CD4-positive, alpha-beta T cell (primary cell): ENCODE data around the gene LSM14A. TPM values are rescaled to one million over a fixed set of nuclear protein-coding genes. Genes with fewer than 3 reads are reported as not detected.
A peak's percentile ranks its signal among the peaks of the same experiment; 100 is the strongest.
"Not testable (repeated sequence)": the region's sequence is repeated elsewhere in the genome, so short reads cannot be mapped to it uniquely, and the experiment has no call there.

Experiments used
- ATAC-seq: fragments of 200-7000 bp; cut with Tn5 transposase; one replicate; pipeline ENCODE4 v1.10.0; 2022; ENCODE audit warnings: mild to moderate bottlenecking; ENCODE audit not compliant: poor library complexity
- CTCF ChIA-PET: fragments of 350-600 bp; sonication (Branson Sonifier 250); formaldehyde crosslinking; loops from one replicate; lab custom pipeline; 2021; ENCODE audit warnings: antibody characterized with exemption, inconsistent platforms; lab: Charles Lee
- POLR2A ChIA-PET: fragments of 350-600 bp; sonication (Branson Sonifier 250); formaldehyde crosslinking; loops from one replicate; lab custom pipeline; 2021; ENCODE audit warnings: antibody characterized with exemption, inconsistent platforms; lab: Charles Lee
- DNase-seq, 14 experiments: peaks; one replicate each; pipeline ENCODE4 v3.0.0-alpha.2; 2013 to 2020; ENCODE audit warnings: mixed read lengths in 2 of 14
- H3K27ac ChIP-seq, 2 donors: one replicate each; pipeline versions ENCODE4 v1.5.1 to v1.7.0; 2013; ENCODE audit warnings: low read length in 2 of 2, low read depth in 1 of 2, mild to moderate bottlenecking in 1 of 2
- H3K27me3 ChIP-seq, 2 experiments: 1 replicate in 1 of 2; 2 replicates in 1 of 2; pipeline versions ENCODE4 v1.6.1 to v1.7.0; 2013; ENCODE audit warnings: low read length in 2 of 2, control low read depth in 1 of 2, mild to moderate bottlenecking in 1 of 2, moderate library complexity in 1 of 2; ENCODE audit not compliant: insufficient read depth in 2 of 2, control insufficient read depth in 1 of 2
- H3K36me3 ChIP-seq: one replicate; pipeline ENCODE4 v1.6.1; 2013; ENCODE audit warnings: low read length, control low read depth; ENCODE audit not compliant: insufficient read depth
- H3K4me1 ChIP-seq: one replicate; pipeline ENCODE4 v1.6.1; 2013; ENCODE audit warnings: low read length, control low read depth; ENCODE audit not compliant: insufficient read depth
- H3K4me3 ChIP-seq: one replicate; pipeline ENCODE4 v1.5.1; 2013; ENCODE audit warnings: mild to moderate bottlenecking, low read length, moderate library complexity
- H3K9me3 ChIP-seq, 2 experiments: 1 replicate in 1 of 2; 2 replicates in 1 of 2; pipeline versions ENCODE4 v1.6.1 to v1.7.0; 2013; ENCODE audit warnings: low read length in 2 of 2, mild to moderate bottlenecking in 2 of 2, control low read depth in 1 of 2, moderate library complexity in 1 of 2; ENCODE audit not compliant: control insufficient read depth in 1 of 2, insufficient read depth in 1 of 2
- H3K27ac Mint-ChIP-seq: one replicate; pipeline ENCODE4 v1.8.0; 2020; ENCODE audit warnings: mixed read lengths
- H3K27me3 Mint-ChIP-seq: one replicate; pipeline ENCODE4 v1.8.0; 2021; ENCODE audit warnings: mixed read lengths
- H3K36me3 Mint-ChIP-seq: one replicate; pipeline ENCODE4 v1.8.0; 2021; ENCODE audit warnings: low read depth, mixed read lengths
- H3K4me1 Mint-ChIP-seq: one replicate; pipeline ENCODE4 v1.8.0; 2021; ENCODE audit warnings: low read depth, mixed read lengths
- H3K4me3 Mint-ChIP-seq: one replicate; pipeline ENCODE4 v1.8.0; 2020; ENCODE audit warnings: mild to moderate bottlenecking, mixed read lengths
- H3K9me3 Mint-ChIP-seq: one replicate; pipeline ENCODE4 v1.8.0; 2020; ENCODE audit warnings: mixed read lengths
- CTCF ChIP-seq: fragments of 200-600 bp; IDR thresholded peaks from one replicate; pipeline ENCODE4 v1.8.0; 2022; ENCODE audit warnings: antibody characterized with exemption, mild to moderate bottlenecking
- intact Hi-C, 2 experiments: fragments of 100-400 bp; cut with DNase I in 1 of 2; cut with micrococcal nuclease in 1 of 2; formaldehyde crosslinking; loops; one replicate each; pipeline versions ENCODE4 v1.15.1 to v1.9.0; 2023 to 2025; cut with DNase I, micrococcal nuclease
- total RNA-seq, 174 experiments: library from RNA in 2 of 174; stranded (reverse) in 2 of 174; gene quantifications; one replicate each; pipeline ENCODE4 v1.2.3 and lab custom pipeline; 2021 to 2026

Gene LSM14A
- total RNA-seq, 2 experiments from 2014 or later: 210 to 217 TPM

- POLR2A ChIA-PET: interaction anchor here (0.9 to 1.3 kb wide), 2 partner anchors 13 to 67 kb away, joined by 3 to 4 read pairs; no protein-coding TSS in a partner anchor
- Mint-ChIP-seq H3K27ac (no peak overlapping the region), H3K4me1 (peaks cover 6% of the 10 kb centered on the region), H3K4me3 (no peak overlapping the region), H3K36me3 (peaks cover 1% of the 10 kb centered on the region), H3K27me3 (no peaks in the 10 kb centered on the region), H3K9me3 (no peaks in the 10 kb centered on the region)
- ATAC-seq (no peak), DNase-seq (no peak)
- Histone ChIP-seq H3K4me3 (no peak overlapping the region), H3K27me3 (no peaks in the 10 kb centered on the region), H3K9me3 (no peaks in the 10 kb centered on the region), H3K4me1 (peaks cover 6% of the 10 kb centered on the region), H3K27ac (no peak overlapping the region), H3K36me3 (no peaks in the 10 kb centered on the region)
- intact Hi-C loops: no loop called here
- TF ChIP-seq CTCF: no peak
- CTCF ChIA-PET: no interaction called here
Observed at GRCh38 chr19:34248941-34249340, 76.6 kb downstream of the LSM14A start.

GRCh38 chr19:34253167-34253566 lies 80.9 kb downstream of the LSM14A start:
- H3K4me1 ChIP-seq: peaks cover 29% of the 10 kb centered on the region
- H3K27ac ChIP-seq, H3K9me3 ChIP-seq, H3K4me3 ChIP-seq, H3K27me3 Mint-ChIP-seq, ATAC-seq, H3K9me3 Mint-ChIP-seq, CTCF ChIA-PET, DNase-seq, H3K27me3 ChIP-seq, H3K36me3 ChIP-seq: not testable (repeated sequence)
- H3K36me3 Mint-ChIP-seq: peaks cover 13% of the 10 kb centered on the region
- peaks cover 37% of the 10 kb centered on the region for H3K4me1 Mint-ChIP-seq
- peak overlapping the region; percentile 95 for H3K4me3 Mint-ChIP-seq
- H3K27ac Mint-ChIP-seq: peak overlapping the region; percentile 90
- intact Hi-C loops: loop anchor here in 1 of 2 experiments (5.0 kb wide), 1 partner anchor 36 kb away; no protein-coding TSS in a partner anchor
- POLR2A ChIA-PET: interaction anchor here (0.7 to 1.9 kb wide), 3 partner anchors 16 to 106 kb away, joined by 3 to 4 read pairs (median 3); no protein-coding TSS in a partner anchor

GRCh38 chr19:34253681-34254045 lies 81.4 kb downstream of the LSM14A start:
- POLR2A ChIA-PET: interaction anchor here (0.7 to 1.9 kb wide), 3 partner anchors 16 to 106 kb away, joined by 3 to 4 read pairs (median 3); no protein-coding TSS in a partner anchor
- H3K4me1 Mint-ChIP-seq: peaks cover 41% of the 10 kb centered on the region
- H3K9me3 ChIP-seq, H3K9me3 Mint-ChIP-seq, H3K27me3 Mint-ChIP-seq, H3K36me3 ChIP-seq, H3K27me3 ChIP-seq, CTCF ChIA-PET, DNase-seq: not testable (repeated sequence)
- Histone ChIP-seq H3K4me1 (peaks cover 29% of the 10 kb centered on the region), H3K27ac (peak overlapping the region; percentile 75 to 83), H3K4me3 (peak overlapping the region; percentile 76)
- peaks cover 13% of the 10 kb centered on the region for H3K36me3 Mint-ChIP-seq
- peak; percentile 4 for ATAC-seq
- intact Hi-C loops: loop anchor here (2.0 to 5.0 kb wide), 2 partner anchors 36 to 83 kb away; no protein-coding TSS in a partner anchor
- peak overlapping the region; percentile 90 for H3K27ac Mint-ChIP-seq
- peak overlapping the region; percentile 95 for H3K4me3 Mint-ChIP-seq

- H3K36me3 ChIP-seq: no peaks in the 10 kb centered on the region
- Mint-ChIP-seq H3K36me3 (peaks cover 14% of the 10 kb centered on the region), H3K4me3 (peak within 1 kb of the TSS; percentile 98), H3K4me1 (peaks cover 46% of the 10 kb centered on the region), H3K27me3 (no peaks in the 10 kb centered on the region), H3K27ac (peak within 1 kb of the TSS; percentile 94), H3K9me3 (no peaks in the 10 kb centered on the region)
- ATAC-seq (peak; percentile 86), DNase-seq (peak; percentile 75 to 92 (median 86))
- CTCF ChIA-PET: interaction anchor here (1.4 kb wide), 1 partner anchor 15 kb away, joined by 5 read pairs; no protein-coding TSS in a partner anchor
- H3K4me3 ChIP-seq: peak within 1 kb of the TSS; percentile 76
- POLR2A ChIA-PET: interaction anchor here (1.2 to 2.8 kb wide), 3 partner anchors 15 to 105 kb away, joined by 3 to 30 read pairs (median 4); no protein-coding TSS in a partner anchor
- intact Hi-C loops: loop anchor here (2.0 to 5.0 kb wide), 2 partner anchors 37 to 83 kb away; no protein-coding TSS in a partner anchor
- no peaks in the 10 kb centered on the region for H3K9me3 ChIP-seq
- H3K4me1 ChIP-seq: peaks cover 31% of the 10 kb centered on the region
- peak within 1 kb of the TSS; percentile 75 to 83 for H3K27ac ChIP-seq
- TF ChIP-seq CTCF: no peak
- no peaks in the 10 kb centered on the region for H3K27me3 ChIP-seq
Observed at GRCh38 chr19:34254046-34254697, 81.9 kb downstream of the LSM14A start, which contains the start of gene GARRE1. Gene GARRE1 (plus strand): TSS chr19:34254554. CDS start chr19:34300474, 45,920 bp downstream.
